Activated naive CD8-positive, alpha-beta T cell treated with anti-CD3 and anti-CD28 coated beads, Interleukin-2, amount 10 ng/mL, durations not matched to agents 7 days and 5 days (primary cell): ENCODE data around the gene JKAMP. TPM values are rescaled to one million over a fixed set of nuclear protein-coding genes. Genes with fewer than 3 reads are reported as not detected.
"Not testable (repeated sequence)": the region's sequence is repeated elsewhere in the genome, so short reads cannot be mapped to it uniquely, and the experiment has no call there.

Experiments used
- ATAC-seq: fragments of 150-1000 bp; cut with Tn5 transposase; one replicate; pipeline ENCODE4 v1.10.0; 2021; ENCODE audit warnings: low read depth, moderate library complexity
- POLR2A ChIA-PET: fragments of 350-600 bp; sonication (Branson Sonifier 250); formaldehyde crosslinking; loops from one replicate; lab custom pipeline; 2021; ENCODE audit warnings: antibody characterized with exemption; lab: Charles Lee
- DNase-seq: peaks from one replicate; pipeline ENCODE4 v3.0.0; 2021
- H3K27ac Mint-ChIP-seq: one replicate; pipeline ENCODE4 v1.8.0; 2022; ENCODE audit warnings: mild to moderate bottlenecking, mixed read lengths
- H3K27me3 Mint-ChIP-seq: one replicate; pipeline ENCODE4 v1.8.0; 2022; ENCODE audit warnings: mild to moderate bottlenecking, moderate library complexity, mixed read lengths
- H3K36me3 Mint-ChIP-seq: one replicate; pipeline ENCODE4 v1.8.0; 2021; ENCODE audit warnings: mild to moderate bottlenecking, mixed read lengths
- H3K4me1 Mint-ChIP-seq: one replicate; pipeline ENCODE4 v1.8.0; 2021; ENCODE audit warnings: mixed read lengths
- H3K4me3 Mint-ChIP-seq: one replicate; pipeline ENCODE4 v1.8.0; 2022; ENCODE audit warnings: mild to moderate bottlenecking, moderate library complexity, mixed read lengths
- H3K9me3 Mint-ChIP-seq: one replicate; pipeline ENCODE4 v1.8.0; 2021; ENCODE audit warnings: mixed read lengths
- total RNA-seq, 2 experiments: library from RNA; stranded (reverse); gene quantifications; one replicate each; pipeline ENCODE4 v1.2.3, GENCODE V29; 2021

Gene JKAMP, protein sequence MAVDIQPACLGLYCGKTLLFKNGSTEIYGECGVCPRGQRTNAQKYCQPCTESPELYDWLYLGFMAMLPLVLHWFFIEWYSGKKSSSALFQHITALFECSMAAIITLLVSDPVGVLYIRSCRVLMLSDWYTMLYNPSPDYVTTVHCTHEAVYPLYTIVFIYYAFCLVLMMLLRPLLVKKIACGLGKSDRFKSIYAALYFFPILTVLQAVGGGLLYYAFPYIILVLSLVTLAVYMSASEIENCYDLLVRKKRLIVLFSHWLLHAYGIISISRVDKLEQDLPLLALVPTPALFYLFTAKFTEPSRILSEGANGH
- 10 to 100 TPM; 31.5 to 35.9 TPM for total RNA-seq

DNA sequence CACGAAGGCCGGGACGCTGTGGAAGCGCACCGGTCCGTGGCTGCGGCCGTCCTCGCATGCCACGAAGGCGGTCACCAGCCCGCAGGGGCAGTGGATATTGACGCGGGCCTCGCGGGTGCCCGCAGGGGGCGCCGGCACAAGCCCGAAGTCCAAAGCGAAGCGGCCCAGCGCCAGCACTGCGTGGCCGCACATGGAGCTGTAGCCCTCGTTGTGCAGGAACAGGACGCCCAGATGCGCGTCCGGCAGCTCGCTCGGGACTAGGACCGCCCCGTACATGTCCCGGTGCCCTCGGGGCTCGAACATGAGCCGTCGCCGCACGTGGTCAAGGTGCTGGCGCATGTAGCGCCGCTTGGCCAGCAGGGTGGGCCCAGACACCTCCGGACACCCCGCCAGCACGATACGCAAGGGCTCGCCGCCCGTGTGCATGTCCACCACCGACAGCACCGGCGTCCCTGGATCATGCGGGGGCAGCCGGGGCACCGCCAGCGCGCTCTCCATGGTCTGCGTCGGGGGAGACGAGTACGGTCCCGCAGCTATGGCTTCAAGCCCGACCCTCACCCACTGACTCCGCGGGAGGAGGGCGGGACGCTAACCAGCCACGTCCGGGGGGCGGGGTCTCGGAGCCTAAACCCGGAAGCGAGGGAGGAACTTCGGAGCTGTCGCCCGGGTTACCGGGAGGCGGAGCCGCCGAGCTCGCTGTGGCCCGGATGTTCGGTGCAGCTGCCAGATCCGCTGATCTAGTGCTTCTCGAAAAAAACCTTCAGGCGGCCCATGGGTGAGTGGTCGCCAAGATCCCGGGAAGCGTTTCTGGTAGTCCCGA, at the start of gene JKAMP, which contains the start of gene L3HYPDH:
TSS of gene JKAMP (plus strand) at position 699 of the 820 bp plus-strand sequence. CDS start at position 772, 73 bp downstream.
TSS of gene L3HYPDH (minus strand) at position 590 of the 820 bp plus-strand sequence. CDS start at position 498, 92 bp downstream.
- Mint-ChIP-seq H3K27me3 (no peaks in the 10 kb centered on the region), H3K4me1 (peaks cover 47% of the 10 kb centered on the region), H3K27ac (peak within 1 kb of the TSS; percentile 91), H3K9me3 (no peaks in the 10 kb centered on the region), H3K36me3 (peaks cover 18% of the 10 kb centered on the region), H3K4me3 (peak within 1 kb of the TSS; percentile 92)
- DNase-seq = peak; percentile 98
- POLR2A ChIA-PET = interaction anchor here (0.6 to 2.0 kb wide), 9 partner anchors 10 to 1911 kb away, joined by 3 to 20 read pairs (median 6); partner anchors contain the start of genes DAAM1, GPR135, PCNX4 and PPM1A
- peak; percentile 88 for ATAC-seq

DNA sequence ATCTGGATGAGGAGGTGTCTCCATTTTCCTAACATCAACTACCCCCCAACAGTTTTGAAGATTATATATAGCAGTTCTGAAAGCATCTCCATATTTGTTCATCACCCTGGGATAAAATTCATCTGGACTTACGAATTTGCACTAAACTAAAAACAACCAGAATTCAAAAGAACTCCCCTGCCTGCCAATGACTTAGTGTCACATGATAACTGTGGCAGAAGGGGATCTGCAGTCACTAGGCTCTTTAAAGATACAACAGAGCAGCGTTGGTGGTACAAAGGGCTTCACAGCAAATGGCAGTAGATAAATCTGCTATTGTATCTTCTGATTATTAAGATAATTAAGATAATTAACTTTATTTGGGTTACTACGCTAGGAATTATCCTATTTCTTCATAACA, 49.2 kb upstream of the JKAMP start:
- H3K27me3 Mint-ChIP-seq = no peaks in the 10 kb centered on the region
- no peak overlapping the region for H3K27ac Mint-ChIP-seq
- H3K4me1 Mint-ChIP-seq = peaks cover 7% of the 10 kb centered on the region
- ATAC-seq (no peak), DNase-seq (no peak)
- H3K4me3 Mint-ChIP-seq = no peak overlapping the region
- no peaks in the 10 kb centered on the region for H3K36me3 Mint-ChIP-seq
- POLR2A ChIA-PET = no interaction called here
- no peaks in the 10 kb centered on the region for H3K9me3 Mint-ChIP-seq

DNA sequence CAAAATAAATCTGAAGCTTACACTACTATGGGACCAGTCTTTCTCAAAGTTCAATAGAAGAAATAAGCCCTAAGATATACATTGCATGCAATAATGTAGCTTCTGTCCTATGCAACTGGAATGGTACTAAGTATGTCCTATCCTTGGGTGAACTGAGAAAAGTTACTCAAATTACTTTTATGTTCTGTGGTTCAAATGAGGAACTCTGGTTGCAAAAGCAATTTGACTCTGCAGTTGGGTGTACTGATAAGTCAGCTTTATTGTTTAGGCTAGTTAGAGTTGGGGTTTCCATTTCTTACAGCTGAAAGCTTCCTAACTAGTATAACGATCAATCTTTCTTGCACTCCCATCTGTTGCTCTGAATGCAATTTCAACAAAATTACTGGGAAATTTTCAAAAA, 48.3 kb upstream of the JKAMP start:
- no peak for DNase-seq
- POLR2A ChIA-PET = no interaction called here
- Mint-ChIP-seq H3K4me3 (no peak overlapping the region), H3K4me1 (peaks cover 7% of the 10 kb centered on the region), H3K27ac (no peak overlapping the region), H3K36me3 (no peaks in the 10 kb centered on the region), H3K9me3 (no peaks in the 10 kb centered on the region), H3K27me3 (peaks cover 4% of the 10 kb centered on the region)
- no peak for ATAC-seq

DNA sequence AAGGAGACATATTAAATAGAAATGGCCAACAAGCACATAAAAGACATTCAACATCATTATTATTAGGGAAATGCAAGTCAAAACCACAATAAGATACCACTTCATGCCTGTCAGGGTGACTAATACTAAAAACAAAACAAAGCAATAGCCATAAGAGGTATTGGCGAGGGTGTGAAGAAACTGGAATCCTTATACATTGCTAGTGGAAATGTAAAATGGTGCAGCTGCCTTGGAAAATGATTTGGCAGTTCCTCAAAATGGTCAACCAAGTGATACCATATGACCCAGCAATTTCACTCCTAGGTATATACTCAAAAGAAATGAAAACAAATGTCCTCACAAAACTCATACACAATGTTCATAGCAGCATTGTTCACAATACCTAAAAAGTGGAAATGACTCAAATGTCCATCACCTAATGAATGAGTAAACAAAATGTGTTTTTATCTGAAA, 46.1 kb upstream of the JKAMP start:
- Mint-ChIP-seq H3K4me1 (peaks cover 10% of the 10 kb centered on the region), H3K27ac (no peak overlapping the region), H3K9me3 (no peaks in the 10 kb centered on the region), H3K4me3 (no peak overlapping the region), H3K36me3 (no peaks in the 10 kb centered on the region), H3K27me3 (peaks cover 8% of the 10 kb centered on the region)
- ATAC-seq (no peak), DNase-seq (no peak)
- POLR2A ChIA-PET = no interaction called here

DNA sequence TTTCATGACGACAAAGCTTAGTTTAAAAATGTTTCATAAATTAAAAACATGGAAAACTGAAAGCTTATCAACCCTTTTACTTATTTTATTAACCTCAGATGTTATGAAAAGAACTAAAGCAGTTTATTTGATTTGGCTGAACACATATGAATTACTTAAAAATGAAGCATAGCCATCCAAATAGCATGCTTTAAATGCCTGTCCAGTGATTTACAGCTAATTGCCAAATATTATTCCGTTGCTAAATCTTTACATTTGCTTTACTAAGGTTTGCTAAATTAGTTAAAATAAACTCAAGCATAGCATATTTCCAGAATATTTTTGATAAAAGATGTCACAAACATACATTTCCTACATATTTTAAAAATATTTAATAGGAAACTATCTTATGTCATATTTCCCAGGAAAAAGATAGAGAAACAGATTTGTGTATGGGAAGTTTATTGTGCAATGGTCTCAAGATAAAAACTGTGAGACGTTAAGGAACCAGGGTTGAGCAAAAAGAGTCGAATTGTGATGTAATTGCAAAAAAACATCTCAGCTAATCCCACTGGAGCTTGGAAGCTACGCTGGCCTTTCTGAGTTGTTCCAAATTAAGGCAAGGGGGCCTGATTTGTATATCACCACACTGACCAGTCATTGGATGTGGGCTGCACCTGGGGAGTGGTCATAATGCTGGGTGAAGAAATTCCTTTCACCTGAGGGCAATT, 44.9 kb upstream of the JKAMP start:
- H3K27me3 Mint-ChIP-seq = peaks cover 8% of the 10 kb centered on the region
- H3K4me3 Mint-ChIP-seq = no peak overlapping the region
- no peaks in the 10 kb centered on the region for H3K9me3 Mint-ChIP-seq
- no peak for ATAC-seq
- DNase-seq = no peak
- POLR2A ChIA-PET = no interaction called here
- H3K27ac Mint-ChIP-seq = no peak overlapping the region
- no peaks in the 10 kb centered on the region for H3K36me3 Mint-ChIP-seq
- H3K4me1 Mint-ChIP-seq = peaks cover 13% of the 10 kb centered on the region

DNA sequence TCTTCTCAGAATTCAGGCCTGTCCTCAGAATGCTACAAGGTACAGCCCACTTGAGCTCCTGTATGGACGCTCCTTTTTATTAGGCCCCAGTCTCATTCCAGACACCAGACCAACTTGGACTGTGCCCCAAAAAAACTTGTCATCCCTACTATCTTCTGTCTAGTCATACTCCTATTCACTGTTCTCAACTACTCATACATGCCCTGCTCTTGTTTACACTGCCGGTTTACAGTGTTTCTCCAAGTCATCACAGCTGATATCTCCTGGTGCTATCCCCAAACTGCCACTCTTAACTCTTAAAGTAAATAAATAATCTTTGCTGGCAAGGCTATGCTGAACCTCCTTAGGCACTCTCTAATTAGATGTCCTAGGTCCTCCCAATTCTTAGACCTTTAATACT, 35.6 kb upstream of the JKAMP start:
- H3K9me3 Mint-ChIP-seq, H3K27me3 Mint-ChIP-seq, H3K4me1 Mint-ChIP-seq, POLR2A ChIA-PET, ATAC-seq, H3K27ac Mint-ChIP-seq, H3K4me3 Mint-ChIP-seq, DNase-seq, H3K36me3 Mint-ChIP-seq: not testable (repeated sequence)

DNA sequence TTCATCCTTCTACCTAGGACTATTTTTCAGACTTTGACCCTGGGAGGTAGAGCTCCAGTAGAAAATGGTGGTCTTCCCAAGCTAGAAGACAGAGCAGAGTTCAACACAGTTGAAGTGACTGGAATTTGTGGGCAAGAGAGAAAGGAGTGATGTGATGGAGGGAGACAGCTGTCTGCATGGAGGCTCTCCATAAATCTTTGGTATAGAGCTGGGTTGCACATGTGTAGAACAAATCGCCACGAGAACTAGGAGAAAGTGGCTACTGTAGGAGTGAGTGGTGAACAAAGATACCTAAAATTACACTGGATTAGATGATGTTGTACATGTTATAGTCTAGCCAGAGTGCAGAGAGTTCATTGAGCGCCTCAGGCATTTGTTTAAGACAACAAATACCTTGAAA, 33.6 kb upstream of the JKAMP start:
- Mint-ChIP-seq H3K27me3 (no peaks in the 10 kb centered on the region), H3K9me3 (no peaks in the 10 kb centered on the region), H3K36me3 (peaks cover 14% of the 10 kb centered on the region), H3K4me1 (no peaks in the 10 kb centered on the region), H3K4me3 (no peak overlapping the region), H3K27ac (no peak overlapping the region)
- ATAC-seq (no peak), DNase-seq (no peak)
- POLR2A ChIA-PET = interaction anchor here (0.6 kb wide), 1 partner anchor 627 kb away, joined by 3 read pairs; no protein-coding TSS in a partner anchor

DNA sequence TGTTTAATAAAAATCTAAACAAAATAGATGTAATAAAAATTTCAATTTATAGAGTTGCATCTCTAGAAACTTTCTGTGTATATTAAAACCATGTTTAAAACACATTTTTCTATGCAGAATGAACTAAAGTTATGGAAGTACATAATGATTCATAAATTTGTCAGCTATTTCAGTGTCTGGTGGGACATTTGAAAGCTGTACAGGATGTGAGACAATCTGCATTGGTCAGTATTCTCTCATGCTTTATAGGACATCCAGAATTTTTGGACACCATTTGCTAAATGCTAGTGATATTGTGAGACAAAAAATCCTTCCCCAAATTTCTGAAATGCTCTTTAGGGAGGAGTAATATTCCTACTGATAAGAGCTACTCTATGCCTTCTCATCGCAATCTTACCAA, 32.5 kb upstream of the JKAMP start:
- ATAC-seq = no peak
- H3K27me3 Mint-ChIP-seq = no peaks in the 10 kb centered on the region
- H3K36me3 Mint-ChIP-seq = peaks cover 23% of the 10 kb centered on the region
- H3K9me3 Mint-ChIP-seq = no peaks in the 10 kb centered on the region
- H3K27ac Mint-ChIP-seq = no peak overlapping the region
- no peaks in the 10 kb centered on the region for H3K4me1 Mint-ChIP-seq
- no peak for DNase-seq
- H3K4me3 Mint-ChIP-seq = no peak overlapping the region
- POLR2A ChIA-PET = no interaction called here

DNA sequence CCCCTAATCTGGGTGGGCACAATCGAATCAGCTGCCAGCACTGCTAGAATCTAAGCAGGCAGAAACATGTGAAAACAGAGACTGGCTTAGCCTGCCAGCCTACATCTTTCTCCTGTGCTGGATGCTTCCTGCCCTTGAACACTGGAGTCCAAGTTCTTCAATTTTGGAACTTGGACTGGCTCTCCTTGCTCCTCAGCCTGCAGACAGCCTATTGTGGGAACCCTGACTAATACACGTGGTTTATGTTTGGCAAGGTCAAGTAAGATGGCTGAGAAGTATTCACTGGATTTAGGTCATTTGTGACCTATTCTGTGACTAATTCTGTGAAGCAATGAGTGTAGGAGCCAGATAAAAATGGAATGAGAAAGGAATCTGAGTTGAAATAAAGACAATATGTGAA, 30.2 kb upstream of the JKAMP start:
- Mint-ChIP-seq H3K4me3 (no peak overlapping the region), H3K9me3 (no peaks in the 10 kb centered on the region), H3K27me3 (no peaks in the 10 kb centered on the region), H3K27ac (no peak overlapping the region), H3K36me3 (peaks cover 28% of the 10 kb centered on the region), H3K4me1 (no peaks in the 10 kb centered on the region)
- DNase-seq = no peak
- no peak for ATAC-seq
- POLR2A ChIA-PET = no interaction called here

DNA sequence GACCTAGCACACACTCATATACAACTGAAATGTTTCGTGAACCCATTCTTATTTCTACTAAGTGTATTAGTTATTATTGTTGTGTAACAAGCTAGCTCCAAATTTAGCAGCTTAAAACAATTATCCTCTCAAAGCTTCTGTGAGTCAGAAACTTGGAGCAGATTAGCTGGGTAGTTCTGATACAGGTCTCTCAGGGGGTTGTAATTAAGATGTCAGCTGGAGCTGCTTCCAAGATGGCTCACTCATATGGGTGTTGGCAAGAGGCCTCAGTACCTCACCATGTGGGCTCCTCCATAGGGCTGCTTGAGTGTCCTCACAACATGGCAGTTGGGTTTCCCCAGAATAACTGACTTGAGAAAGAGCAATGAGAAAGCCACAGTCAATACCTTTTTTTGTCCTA, 28.9 kb upstream of the JKAMP start:
- H3K27ac Mint-ChIP-seq = no peak overlapping the region
- ATAC-seq (no peak), DNase-seq (no peak)
- H3K4me3 Mint-ChIP-seq = no peak overlapping the region
- no peaks in the 10 kb centered on the region for H3K27me3 Mint-ChIP-seq
- peaks cover 34% of the 10 kb centered on the region for H3K36me3 Mint-ChIP-seq
- H3K9me3 Mint-ChIP-seq = no peaks in the 10 kb centered on the region
- H3K4me1 Mint-ChIP-seq = no peaks in the 10 kb centered on the region
- POLR2A ChIA-PET = no interaction called here

DNA sequence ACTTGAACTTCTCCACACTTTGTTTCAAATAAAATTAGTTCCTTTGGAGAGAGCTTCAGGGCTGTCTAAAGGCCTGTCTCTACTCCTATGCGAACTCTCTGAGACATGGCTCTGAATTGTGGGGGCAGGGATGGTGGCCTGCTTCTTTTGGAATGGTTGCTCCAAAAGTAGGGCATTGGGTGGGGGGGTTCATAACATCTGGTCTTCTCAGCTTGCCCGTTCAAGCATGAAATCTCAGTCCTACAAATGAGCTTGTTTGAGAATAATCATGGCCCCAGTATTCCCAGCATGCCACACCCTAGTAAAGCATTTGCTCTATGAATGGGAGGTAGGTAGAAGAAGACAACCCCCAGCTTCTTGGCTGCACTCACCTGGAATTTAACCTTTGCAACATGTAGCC, 25.8 kb upstream of the JKAMP start:
- Mint-ChIP-seq H3K36me3 (peaks cover 32% of the 10 kb centered on the region), H3K4me1 (peaks cover 3% of the 10 kb centered on the region), H3K27me3 (no peaks in the 10 kb centered on the region), H3K9me3 (no peaks in the 10 kb centered on the region), H3K4me3 (no peak overlapping the region), H3K27ac (no peak overlapping the region)
- POLR2A ChIA-PET = no interaction called here
- DNase-seq (no peak), ATAC-seq (no peak)

DNA sequence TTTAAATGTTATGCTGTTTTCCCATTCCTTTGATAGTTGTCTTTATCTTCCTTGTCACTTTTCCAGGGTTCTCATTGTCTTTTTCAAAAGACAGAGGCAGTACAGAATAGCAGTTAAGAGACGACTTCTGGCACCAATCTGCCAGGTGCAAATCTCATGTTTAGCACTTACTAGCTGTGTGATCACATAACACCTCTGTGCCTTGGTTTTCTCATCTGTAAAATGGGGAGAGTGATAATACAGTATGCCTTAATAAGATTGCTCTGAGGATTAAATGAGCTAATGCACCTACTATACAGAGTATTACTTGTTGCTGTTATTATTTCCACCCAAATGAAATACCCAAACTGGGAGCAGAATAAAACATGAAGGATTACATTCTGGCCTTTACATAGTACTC, 23.9 kb upstream of the JKAMP start:
- Mint-ChIP-seq H3K4me1 (peaks cover 6% of the 10 kb centered on the region), H3K4me3 (no peak overlapping the region), H3K36me3 (peaks cover 26% of the 10 kb centered on the region), H3K27me3 (no peaks in the 10 kb centered on the region), H3K27ac (no peak overlapping the region), H3K9me3 (no peaks in the 10 kb centered on the region)
- POLR2A ChIA-PET = no interaction called here
- DNase-seq (no peak), ATAC-seq (no peak)

DNA sequence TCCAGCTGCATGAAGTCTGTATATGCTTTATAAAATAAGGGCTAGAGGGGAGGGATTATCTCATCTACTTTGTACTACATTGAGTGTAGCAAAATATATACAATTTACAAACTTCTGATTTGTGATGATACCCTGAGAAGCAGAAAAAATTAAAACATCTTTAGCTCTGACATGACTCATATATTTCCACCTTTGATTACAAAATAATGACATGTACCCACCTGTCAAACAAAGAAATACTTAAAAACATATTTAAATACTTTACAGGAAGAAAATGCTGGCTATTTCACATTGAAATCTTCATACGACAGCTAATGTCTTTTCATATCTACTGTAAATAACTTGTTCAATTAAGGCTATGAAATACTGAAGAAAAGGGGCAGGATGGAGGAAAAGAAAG, 22.4 kb upstream of the JKAMP start:
- POLR2A ChIA-PET = no interaction called here
- Mint-ChIP-seq H3K4me3 (no peak overlapping the region), H3K9me3 (no peaks in the 10 kb centered on the region), H3K27ac (no peak overlapping the region), H3K4me1 (peaks cover 9% of the 10 kb centered on the region), H3K36me3 (peaks cover 13% of the 10 kb centered on the region), H3K27me3 (no peaks in the 10 kb centered on the region)
- no peak for DNase-seq
- no peak for ATAC-seq
